K562 (cell line): Measurements from ENCODE around the gene BSN. TPM values are rescaled to one million over a fixed set of nuclear protein-coding genes. Genes with fewer than 3 reads are reported as not detected.

ENCODE experiments used
- CBX8 ChIP-seq: fragments of 200-600 bp; sonication (generic); IDR thresholded peaks from 2 replicates; pipeline ENCODE4 v1.6.1; 2012; ENCODE audit warnings: borderline replicate concordance, mixed run types, low read depth, mild to moderate bottlenecking, moderate library complexity, mixed read lengths, low read length, control low read depth, inconsistent platforms; ENCODE audit not compliant: poor library complexity, severe bottlenecking; ENCODE audit errors: extremely low read depth
- CREB1 ChIP-seq, 2 experiments: sonication (generic) in 1 of 2; formaldehyde crosslinking in 1 of 2; IDR thresholded peaks; 2 replicates each; pipeline versions ENCODE4 v1.6.1 to v1.8.0; 2012 to 2022; ENCODE audit warnings: inconsistent platforms in 1 of 2, mild to moderate bottlenecking in 1 of 2, missing genetic modification reagents in 1 of 2, moderate library complexity in 1 of 2
- ETV1 ChIP-seq: fragments of 450-650 bp; conservative IDR thresholded peaks from 2 replicates; pipeline ENCODE4 v1.6.1; 2016; ENCODE audit warnings: missing genetic modification characterization, control low read depth, low read depth, missing compliant biosample characterization
- GATAD2B ChIP-seq: fragments of 450-650 bp; IDR thresholded peaks from 2 replicates; pipeline ENCODE4 v1.6.1; 2017; ENCODE audit warnings: mild to moderate bottlenecking, borderline replicate concordance
- HNRNPUL1 ChIP-seq: fragments of 200-400 bp; formaldehyde crosslinking; IDR thresholded peaks from 2 replicates; pipeline ENCODE4 v1.6.1; 2017; ENCODE audit warnings: low read length
- HSF4 ChIP-seq: fragments of 250-450 bp; sonication (Bioruptor Pico); IDR thresholded peaks from 2 replicates; pipeline ENCODE4 v2.1.2; 2022; ENCODE audit warnings: mild to moderate bottlenecking, moderate library complexity, borderline replicate concordance
- IRF2 ChIP-seq: sonication (generic); formaldehyde crosslinking; IDR thresholded peaks from 2 replicates; pipeline ENCODE4 v1.8.1; 2022; ENCODE audit warnings: mild to moderate bottlenecking, missing genetic modification reagents
- LEF1 ChIP-seq: fragments of 450-650 bp; IDR thresholded peaks from 2 replicates; pipeline ENCODE4 v1.6.1; 2016; ENCODE audit warnings: mild to moderate bottlenecking
- MAFG ChIP-seq: fragments of 450-650 bp; conservative IDR thresholded peaks from 2 replicates; pipeline ENCODE4 v1.6.1; 2016; ENCODE audit warnings: missing genetic modification characterization, missing compliant biosample characterization
- MAFK ChIP-seq: IDR thresholded peaks from 2 replicates; pipeline ENCODE4 v1.6.1; 2011; ENCODE audit warnings: low read length, improper control_type of control experiment
- MED1 ChIP-seq: sonication (generic); formaldehyde crosslinking; IDR thresholded peaks from 2 replicates; pipeline ENCODE4 v1.8.1; 2023; ENCODE audit warnings: missing genetic modification reagents, borderline replicate concordance
- MTA2 ChIP-seq: fragments of 450-650 bp; IDR thresholded peaks from 2 replicates; pipeline ENCODE4 v1.6.1; 2016; ENCODE audit warnings: low read depth
- RBFOX2 ChIP-seq: fragments of 200-400 bp; formaldehyde crosslinking; IDR thresholded peaks from 2 replicates; pipeline ENCODE4 v1.6.1; 2017; ENCODE audit warnings: low read depth, mild to moderate bottlenecking, low read length, moderate library complexity
- SAP30 ChIP-seq: fragments of 200-600 bp; sonication (generic); IDR thresholded peaks from 2 replicates; pipeline ENCODE4 v1.6.1; 2012; ENCODE audit warnings: borderline replicate concordance, low read depth, mild to moderate bottlenecking, moderate library complexity, low read length, control low read depth, inconsistent platforms; ENCODE audit not compliant: insufficient read depth, poor library complexity, severe bottlenecking
- SIX5 ChIP-seq, 2 experiments: IDR thresholded peaks; 2 replicates each; pipeline ENCODE4 v1.6.1; 2011; ENCODE audit warnings: low read length in 2 of 2, borderline replicate concordance in 1 of 2, low read depth in 1 of 2, mild to moderate bottlenecking in 1 of 2, moderate library complexity in 1 of 2; ENCODE audit not compliant: insufficient read depth in 1 of 2
- TAF15 ChIP-seq: fragments of 200-400 bp; formaldehyde crosslinking; IDR thresholded peaks from 2 replicates; pipeline ENCODE4 v1.6.1; 2017; ENCODE audit warnings: mild to moderate bottlenecking, low read depth, low read length, moderate library complexity
- TCF15 ChIP-seq: fragments of 250-450 bp; sonication (Bioruptor Pico); IDR thresholded peaks from 2 replicates; pipeline ENCODE4 v1.8.0; 2022; ENCODE audit warnings: moderate library complexity, mild to moderate bottlenecking, inconsistent platforms
- TGIF2 ChIP-seq: sonication (generic); formaldehyde crosslinking; IDR thresholded peaks from 2 replicates; pipeline ENCODE4 v1.8.1; 2022; ENCODE audit warnings: mild to moderate bottlenecking, missing genetic modification reagents, moderate library complexity
- THRA ChIP-seq: fragments of 450-650 bp; IDR thresholded peaks from 2 replicates; pipeline ENCODE4 v1.6.1; 2017; ENCODE audit warnings: mild to moderate bottlenecking, moderate library complexity
- ZBTB5 ChIP-seq: fragments of 450-650 bp; IDR thresholded peaks from 2 replicates; pipeline ENCODE4 v1.6.1; 2017; ENCODE audit warnings: antibody characterized with exemption
- ZNF239 ChIP-seq: fragments of 250-450 bp; sonication (Bioruptor Pico); IDR thresholded peaks from 2 replicates; pipeline ENCODE4 v1.4.0; 2020; ENCODE audit warnings: mild to moderate bottlenecking
- ZNF408 ChIP-seq: fragments of 250-450 bp; sonication (Bioruptor Pico); IDR thresholded peaks from 2 replicates; pipeline ENCODE4 v1.4.0; 2020; ENCODE audit warnings: low read depth, mild to moderate bottlenecking, moderate library complexity
- polyA plus RNA-seq, 8 experiments: library from polyadenylated mRNA; depleted of rRNA in 4 of 8; stranded (reverse) in 5 of 8; unstranded in 3 of 8; fragments of >200 nt; fragmentation: Nextera tagmentation in 2 of 8; fragmentation: Illumina TruSeq in 1 of 8; extraction: Ambion mirVana in 2 of 8; extraction: Trizol in 1 of 8; gene quantifications; 2 replicates each; pipeline versions ENCODE4 v1.2.1 to v1.2.3, GENCODE V29; 2011 to 2014; ENCODE audit warnings: inconsistent platforms in 1 of 8, missing spikeins in 1 of 8
- total RNA-seq, 7 experiments: library from RNA; depleted of rRNA in 6 of 7; stranded (reverse); fragments of >200 nt in 6 of 7; fragmentation: Illumina TruSeq in 2 of 7; extraction: Trizol in 2 of 7; gene quantifications; 2 replicates each; pipeline versions ENCODE4 v1.2.1 to v1.2.3, GENCODE V29; 2011 to 2021; ENCODE audit warnings: low replicate concordance in 1 of 7
- TF ChIP-seq, protein P1 (sequence below): IDR thresholded peaks from 2 replicates; pipeline ENCODE4 v1.6.1; 2011; ENCODE audit not compliant: insufficient read length; ENCODE audit errors: extremely low read depth
- TF ChIP-seq, protein P2 (sequence below): sonication (generic); formaldehyde crosslinking; IDR thresholded peaks from 2 replicates; pipeline ENCODE4 v1.9.0; 2022; ENCODE audit warnings: mild to moderate bottlenecking, missing genetic modification reagents

Gene BSN
- total and polyA plus RNA-seq, 9 of the 15 experiments (the other 6 are each of a cell fraction or from before 2014, with no cell fraction given) = 0.03 to 1.5 (median 0.29) TPM

- TF ChIP-seq ZBTB5 (no peak), RBFOX2 (0 out of 2 replicates have a peak, but pooled peaks have one; percentile 65), IRF2 (CRISPR knock-in tag) (no peak), ZNF408 (CRISPR knock-in tag) (no peak), ZNF239 (CRISPR knock-in tag) (no peak), SIX5 (IDR thresholded peaks at IDR 0.05; ENCODE audit: borderline replicate concordance in 1 of 2, insufficient read depth in 1 of 2, low read depth in 1 of 2, low read length in 2 of 2) (no peak), MED1 (CRISPR knock-in tag) (no peak), THRA (no peak), HSF4 (CRISPR knock-in tag) (no peak), ETV1 (tag) (no peak), MAFG (no peak), TAF15 (no peak), CREB1 (IDR thresholded peaks at IDR 0.05) (no peak), CREB1 (CRISPR knock-in tag; IDR thresholded peaks at IDR 0.05) (peak; percentile 53), MAFK (no peak), TCF15 (CRISPR knock-in tag) (no peak), CBX8 (no peak), SAP30 (peak; percentile 85), MTA2 (no peak), LEF1 (no peak), TGIF2 (0 out of 2 replicates have a peak, but pooled peaks have one; percentile 54), HNRNPUL1 (no peak), GATAD2B (no peak)
- TF ChIP-seq, protein P1, sequence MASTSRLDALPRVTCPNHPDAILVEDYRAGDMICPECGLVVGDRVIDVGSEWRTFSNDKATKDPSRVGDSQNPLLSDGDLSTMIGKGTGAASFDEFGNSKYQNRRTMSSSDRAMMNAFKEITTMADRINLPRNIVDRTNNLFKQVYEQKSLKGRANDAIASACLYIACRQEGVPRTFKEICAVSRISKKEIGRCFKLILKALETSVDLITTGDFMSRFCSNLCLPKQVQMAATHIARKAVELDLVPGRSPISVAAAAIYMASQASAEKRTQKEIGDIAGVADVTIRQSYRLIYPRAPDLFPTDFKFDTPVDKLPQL = no peak
- TF ChIP-seq, protein P2, sequence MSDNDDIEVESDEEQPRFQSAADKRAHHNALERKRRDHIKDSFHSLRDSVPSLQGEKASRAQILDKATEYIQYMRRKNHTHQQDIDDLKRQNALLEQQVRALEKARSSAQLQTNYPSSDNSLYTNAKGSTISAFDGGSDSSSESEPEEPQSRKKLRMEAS (CRISPR knock-in tag) = peak; percentile 68; the same call in 1 of the 2 replicates
Measured at GRCh38 chr3:49674497-49674983, 120.3 kb downstream of the BSN start (continued).
